SK-N-MC (cell line): ENCODE data around the gene CD3D.

Experiments used
- EZH2 ChIP-seq: fragments of 200-600 bp; sonication (generic); IDR thresholded peaks from one replicate; pipeline ENCODE4 v1.6.1; 2017; ENCODE audit warnings: antibody characterized with exemption
- FOXP2 ChIP-seq: optimal IDR thresholded peaks from 2 replicates; pipeline ENCODE3; 2011; ENCODE audit warnings: mild to moderate bottlenecking, moderate library complexity; ENCODE audit not compliant: insufficient read depth; ENCODE audit errors: extremely low read length, control extremely low read depth
- POLR2AphosphoS5 ChIP-seq: IDR thresholded peaks from 2 replicates; pipeline ENCODE4 v1.6.1; 2012; ENCODE audit warnings: mild to moderate bottlenecking, low read depth, low read length, borderline replicate concordance

DNA sequence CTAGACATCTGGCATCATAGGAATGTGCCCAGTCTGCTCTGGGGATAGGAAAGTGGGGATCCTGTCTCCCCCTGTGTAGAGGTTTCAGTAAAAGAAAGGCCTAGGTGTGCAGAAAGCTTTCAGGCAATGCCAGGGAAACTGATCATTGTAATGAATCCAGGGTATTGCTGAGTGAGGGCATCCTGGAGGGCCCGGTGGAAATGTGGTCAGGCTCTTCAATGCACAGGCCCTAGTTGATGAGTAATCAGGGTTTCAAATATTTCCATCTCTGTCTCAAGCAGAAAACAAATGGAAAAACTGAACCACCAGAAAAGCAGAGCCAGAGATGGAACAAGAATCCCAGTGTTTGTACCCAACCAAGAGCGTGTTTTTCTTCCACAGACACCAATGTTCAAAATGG, 35.9 kb downstream of the CD3D start:
- TF ChIP-seq EZH2 (no peak), POLR2AphosphoS5 (no peak), FOXP2 (no peak)
